IPS DF 4.7 (cell line): ENCODE measurements around the gene MIA2.
"Not testable (repeated sequence)": the region's sequence is repeated elsewhere in the genome, so short reads cannot be mapped to it uniquely, and the experiment has no call there.

Experiments
- DNase-seq: peaks from one replicate; pipeline ENCODE4 v3.0.0-alpha.2; 2013; ENCODE audit warnings: low spot score; ENCODE audit errors: extremely low read depth

Gene MIA2

DNA sequence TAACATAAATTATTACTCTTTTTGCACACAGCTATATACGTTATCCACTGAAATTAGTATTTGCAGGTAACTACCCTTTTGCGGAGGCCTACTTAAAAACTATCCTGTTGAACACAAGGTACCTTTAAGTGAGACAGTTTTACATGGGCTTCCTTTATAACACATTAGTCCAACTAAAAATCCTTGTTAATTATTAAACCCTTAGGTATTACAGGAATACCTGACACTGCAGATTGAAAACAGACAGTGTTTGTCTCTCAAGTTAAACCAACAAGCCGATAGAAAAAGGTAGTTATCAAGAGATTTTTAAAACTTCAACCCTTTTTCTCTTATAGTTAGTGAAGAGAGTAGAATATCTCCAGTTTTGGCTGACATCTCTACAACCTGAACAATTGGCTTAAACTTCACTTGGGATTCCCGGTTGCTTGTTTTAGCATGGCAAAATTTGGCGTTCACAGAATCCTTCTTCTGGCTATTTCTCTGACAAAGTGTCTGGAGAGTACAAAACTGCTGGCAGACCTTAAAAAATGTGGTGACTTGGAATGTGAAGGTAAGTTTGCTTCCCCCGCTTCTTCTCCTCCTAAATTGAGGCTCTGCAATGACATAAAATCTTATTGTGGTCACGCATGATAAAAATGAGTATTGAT is at the start of gene MIA2:
Gene MIA2, plus strand, starts transcription at position 236 of the 647 bp plus-strand sequence. Its CDS starts 200 bp downstream, at position 436.
- DNase-seq, result no peak

- DNase-seq, result no peak
These were observed 49.0 kb upstream of the MIA2 start for GRCh38 chr14:39184628-39185255.

DNA sequence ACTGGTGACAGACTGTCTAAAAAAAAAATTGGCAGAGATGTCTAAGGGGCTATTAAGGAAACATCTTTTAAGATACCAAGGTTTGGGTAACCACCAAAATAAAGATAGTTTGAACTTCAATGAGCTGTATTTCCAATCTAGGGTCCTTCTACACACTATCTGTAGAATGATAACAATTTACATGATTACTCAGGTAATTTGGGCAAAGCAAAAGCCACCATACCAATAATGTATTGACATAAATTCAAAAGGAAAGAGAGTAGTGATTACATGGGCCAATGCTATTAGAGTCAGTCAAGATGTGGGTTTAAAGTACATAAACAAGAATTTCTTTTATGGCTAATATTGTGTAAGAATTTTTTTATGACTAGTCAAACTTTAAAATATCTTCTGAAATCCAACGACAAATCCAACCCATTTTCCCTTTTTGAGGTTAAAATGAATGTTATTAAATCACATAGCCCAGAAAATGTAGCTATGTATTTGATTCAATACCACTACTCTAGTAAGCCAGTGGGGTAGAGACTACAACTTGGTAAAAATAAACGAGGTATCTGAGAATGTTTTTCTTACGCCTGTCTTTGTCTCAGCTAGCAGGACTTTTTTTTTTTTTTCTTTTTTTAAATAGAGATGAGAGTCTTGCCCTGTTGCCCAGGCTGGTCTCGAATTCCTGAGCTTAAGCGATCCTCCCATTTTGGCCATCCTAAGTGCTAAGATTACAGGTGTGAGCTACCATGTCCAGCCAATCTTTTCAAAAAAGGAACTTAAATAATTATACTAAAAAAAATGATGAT is 48.3 kb upstream of the MIA2 start:
- no peak for DNase-seq

DNA sequence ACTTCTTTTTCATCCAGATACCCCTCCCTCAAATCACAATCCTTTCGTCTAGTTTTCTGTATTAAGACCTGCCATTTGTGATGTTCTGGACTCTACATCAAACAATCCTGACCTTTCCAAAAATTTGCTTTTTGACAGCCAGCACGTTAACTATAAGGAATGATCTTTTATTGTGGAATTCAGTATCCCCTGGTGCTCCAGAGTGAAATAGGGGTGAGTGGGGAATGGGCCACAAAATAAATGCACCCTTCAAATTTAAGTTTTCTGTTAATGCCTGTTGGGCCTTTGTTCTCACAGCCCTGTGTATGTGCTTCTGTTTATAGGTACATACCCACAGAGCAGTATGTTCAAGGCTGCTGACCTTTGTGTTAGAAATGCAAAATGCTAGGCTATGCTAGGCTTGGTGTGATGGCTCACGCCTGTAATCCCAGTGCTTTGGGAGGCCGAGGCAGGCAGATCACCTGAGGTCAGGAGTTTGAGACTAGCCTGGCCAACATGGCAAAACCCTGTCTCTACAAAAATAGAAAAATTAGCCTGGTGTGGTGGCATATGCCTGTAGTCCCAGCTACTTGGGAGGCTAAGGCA is 46.7 kb upstream of the MIA2 start:
- DNase-seq, result no peak

DNA sequence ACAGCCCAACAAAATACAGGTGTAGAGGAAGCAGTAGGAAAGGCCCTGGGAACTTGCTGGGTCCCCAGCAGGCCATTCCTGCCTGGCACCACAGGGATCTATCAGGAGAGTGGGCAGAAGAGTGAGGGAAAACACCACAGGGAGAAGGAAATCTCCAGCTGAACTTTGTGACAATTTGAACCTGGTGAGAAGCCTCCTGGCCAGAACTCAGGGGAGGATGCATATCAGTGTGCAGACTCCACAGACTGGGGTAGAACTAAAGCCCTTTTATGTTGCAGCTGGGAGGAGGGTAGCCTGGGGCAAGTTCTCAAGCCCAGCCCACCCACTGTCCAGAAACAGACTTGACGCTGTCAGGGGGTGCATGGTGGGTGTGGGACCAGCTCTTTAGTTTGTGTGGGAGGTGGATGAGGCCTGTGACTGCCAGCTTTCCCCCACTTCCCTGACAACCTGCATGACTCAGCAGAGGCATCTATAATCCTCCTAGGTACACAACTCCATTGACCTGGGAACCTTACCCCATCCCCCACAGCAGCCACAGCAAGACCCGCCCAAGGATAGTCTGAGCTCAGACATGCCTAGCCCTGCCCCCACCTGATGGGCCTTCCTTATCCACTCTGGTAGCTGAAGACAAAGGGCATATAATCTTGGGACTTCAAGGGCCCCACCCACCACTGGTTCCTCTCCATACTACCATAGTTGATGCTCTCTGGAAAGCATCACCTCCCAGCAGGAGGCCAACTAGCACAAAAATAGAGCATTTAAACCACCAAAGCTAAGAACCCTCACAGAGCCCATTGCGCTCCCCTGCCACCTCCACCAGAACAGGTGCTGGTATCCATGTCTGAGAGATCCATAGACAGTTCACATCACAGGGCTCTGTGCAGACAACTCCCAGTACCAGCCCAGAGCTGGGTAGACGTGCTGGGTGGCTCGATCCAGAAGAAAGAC is 29.8 kb upstream of the MIA2 start:
- DNase-seq, result no peak

GRCh38 chr14:39207430-39207829 is 26.3 kb upstream of the MIA2 start:
- DNase-seq, result not testable (repeated sequence)

DNA sequence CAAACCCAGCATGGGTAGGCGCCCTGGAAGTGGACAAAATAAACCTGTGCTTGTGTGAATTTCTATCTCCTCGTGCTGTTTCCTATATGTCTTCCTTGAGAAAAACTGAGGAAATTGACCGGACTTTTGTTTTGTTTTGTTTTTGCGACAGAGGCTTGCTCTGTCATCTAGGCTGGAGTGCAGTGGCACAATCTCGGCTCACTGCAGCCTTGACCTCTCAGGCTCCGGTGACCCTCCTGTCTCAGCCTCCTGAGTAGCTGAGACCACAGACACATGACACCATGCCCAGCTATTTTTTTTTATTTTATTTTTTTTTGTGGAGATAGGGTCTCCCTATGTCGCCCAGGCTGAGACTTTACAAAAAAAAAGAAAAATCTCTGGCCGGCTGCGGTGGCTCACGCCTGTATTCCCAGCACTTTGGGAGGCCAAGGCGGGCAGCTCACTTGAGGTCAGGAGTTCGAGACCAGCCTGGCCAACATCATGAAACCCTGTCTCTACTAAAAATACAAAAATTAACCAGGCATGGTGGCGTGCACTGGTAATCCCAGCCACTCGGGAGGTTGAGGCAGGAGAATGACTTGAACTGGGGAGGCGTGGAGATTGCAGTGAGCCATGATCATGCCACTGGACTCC is 22.5 kb upstream of the MIA2 start:
- no peak for DNase-seq

DNA sequence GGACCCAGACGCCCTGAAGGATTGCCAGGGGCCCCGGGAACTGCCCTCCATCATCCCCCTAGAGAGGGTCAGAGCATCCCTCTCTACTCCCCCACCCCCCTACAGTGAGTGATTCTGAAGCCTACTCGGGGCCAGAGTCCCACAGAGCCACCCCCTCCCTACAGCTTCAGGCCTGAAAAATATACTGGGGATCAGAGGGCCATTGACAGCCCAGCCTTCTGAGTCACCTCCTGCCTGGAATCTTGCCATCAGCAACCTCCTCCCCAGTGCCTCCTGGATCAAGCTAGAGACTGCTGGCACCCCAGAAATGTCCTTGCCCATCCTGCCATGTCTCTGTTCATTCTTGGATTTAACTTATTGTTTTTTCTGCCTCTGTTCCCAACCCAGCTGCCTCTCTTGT is 21.7 kb upstream of the MIA2 start:
- DNase-seq, result no peak

GRCh38 chr14:39212693-39213092 is 21.0 kb upstream of the MIA2 start:
- no peak for DNase-seq

DNA sequence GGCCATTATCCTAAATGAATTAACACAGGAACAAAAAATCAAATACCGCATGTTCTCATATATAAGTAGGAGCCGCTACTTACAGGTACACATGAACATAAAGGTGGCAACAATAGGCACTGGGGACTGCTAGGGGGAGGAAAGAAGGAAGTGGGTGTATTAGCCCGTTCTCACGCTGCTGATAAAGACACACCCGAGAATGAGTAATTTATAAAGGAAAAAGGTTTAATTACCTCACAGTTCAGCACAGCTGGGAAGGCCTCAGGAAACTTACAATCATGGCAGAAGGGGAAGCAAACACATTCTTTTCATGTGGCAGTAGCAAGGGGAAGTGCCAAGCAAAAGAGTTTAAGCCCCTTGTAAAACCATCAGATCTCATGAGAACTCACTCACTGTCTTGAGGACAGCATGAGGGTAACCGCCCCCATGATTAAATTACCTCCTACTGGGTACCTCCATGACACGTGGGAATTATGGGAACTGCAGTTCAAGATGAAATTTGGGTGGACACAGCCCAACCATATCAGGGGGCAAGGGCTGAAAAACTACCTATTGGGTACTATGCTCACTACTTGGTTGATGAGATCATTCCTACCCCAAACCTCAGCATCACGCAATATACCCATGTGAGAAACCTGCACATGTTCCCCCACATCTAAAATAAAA is 16.4 kb upstream of the MIA2 start:
- DNase-seq, result no peak

DNA sequence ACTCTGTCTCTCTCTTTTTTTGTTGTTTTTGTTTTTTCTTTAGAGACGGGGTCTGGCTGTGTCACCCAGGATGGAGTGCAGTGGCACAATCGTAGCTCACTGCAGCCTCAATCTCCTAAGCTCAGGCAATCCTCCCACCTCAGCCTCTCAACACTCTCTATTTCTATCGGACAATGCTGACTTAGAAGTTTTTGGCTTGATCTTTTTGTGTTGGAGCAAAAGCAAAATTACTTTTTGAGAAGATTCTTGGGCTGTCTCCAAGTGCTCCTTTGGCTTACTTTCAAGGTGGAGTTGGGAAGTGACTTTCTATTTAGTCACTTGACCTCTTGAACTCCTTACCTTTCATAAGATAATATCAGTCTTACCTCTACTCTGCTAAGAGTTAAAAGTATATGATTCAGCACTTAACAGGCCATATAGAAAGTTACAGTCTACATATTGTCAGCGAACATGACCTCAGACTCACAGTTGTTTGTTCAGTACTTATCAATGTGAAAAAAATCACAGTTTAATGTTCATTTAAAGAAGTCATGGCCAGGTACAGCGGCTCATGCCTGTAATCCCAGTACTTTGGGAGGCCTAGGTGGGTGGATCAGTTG is 15.4 kb upstream of the MIA2 start:
- DNase-seq, result no peak

DNA sequence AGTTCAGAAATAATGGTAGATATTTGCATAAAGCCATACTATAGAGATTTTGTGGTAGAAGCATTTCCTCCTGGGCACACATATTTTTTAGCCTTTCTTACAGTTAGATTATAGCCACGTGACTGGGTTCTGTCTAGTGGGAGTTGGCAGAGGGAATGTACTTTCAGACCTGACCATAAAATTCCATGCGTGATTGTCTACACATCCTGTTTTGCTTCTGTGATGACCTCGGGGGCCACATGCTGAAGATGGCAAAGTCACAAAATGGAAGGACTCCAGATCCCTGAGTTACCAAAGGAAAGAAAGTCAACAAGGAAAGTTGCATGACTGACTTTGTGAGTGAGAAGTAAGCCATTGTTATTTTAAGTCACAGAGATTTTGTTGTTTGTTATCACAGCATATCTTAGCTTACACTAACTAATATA is 14.6 kb upstream of the MIA2 start:
- no peak for DNase-seq

GRCh38 chr14:39220473-39220872 is 13.2 kb upstream of the MIA2 start:
- not testable (repeated sequence) for DNase-seq

- no peak for DNase-seq
These were observed 5.7 kb upstream of the MIA2 start for GRCh38 chr14:39228044-39228443.

DNA sequence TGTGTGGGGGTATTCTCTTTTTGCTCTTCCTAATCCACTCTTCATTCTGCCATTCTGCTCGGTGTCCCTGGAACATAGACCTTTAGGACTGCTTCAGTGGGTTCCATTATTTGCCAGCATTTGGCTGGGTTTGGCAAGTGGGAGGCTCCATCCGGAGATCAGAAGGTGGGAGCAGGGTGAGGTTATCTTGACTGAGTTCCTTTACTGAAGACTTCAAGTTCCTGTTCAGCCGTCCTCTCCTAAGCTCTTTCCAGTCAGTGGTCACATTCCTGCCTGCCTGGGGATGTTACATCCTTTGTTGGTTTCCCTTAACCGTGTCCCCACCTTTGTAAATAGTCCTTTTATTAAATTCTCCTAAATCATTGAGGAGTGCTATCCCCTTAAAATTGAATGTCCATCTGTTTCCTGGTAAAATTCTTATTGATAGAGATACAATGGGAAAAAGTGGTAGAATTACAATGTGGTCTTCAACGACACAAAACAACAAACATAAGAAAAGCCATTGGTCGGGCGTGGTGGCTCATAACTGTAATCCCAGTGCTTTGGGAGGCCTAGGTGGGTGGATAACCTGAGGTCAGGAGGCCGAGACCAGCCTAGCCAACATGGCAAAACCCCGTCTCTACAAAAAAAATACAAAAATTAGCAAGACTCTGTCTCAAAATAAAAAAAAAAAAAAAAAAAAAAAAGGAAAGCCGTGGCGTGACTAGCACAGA is 5.0 kb upstream of the MIA2 start:
- no peak for DNase-seq

- no peak for DNase-seq
These were observed 4.5 kb upstream of the MIA2 start for GRCh38 chr14:39229222-39229543.

- no peak for DNase-seq
These were observed 4.1 kb upstream of the MIA2 start for GRCh38 chr14:39229601-39230110.

DNA sequence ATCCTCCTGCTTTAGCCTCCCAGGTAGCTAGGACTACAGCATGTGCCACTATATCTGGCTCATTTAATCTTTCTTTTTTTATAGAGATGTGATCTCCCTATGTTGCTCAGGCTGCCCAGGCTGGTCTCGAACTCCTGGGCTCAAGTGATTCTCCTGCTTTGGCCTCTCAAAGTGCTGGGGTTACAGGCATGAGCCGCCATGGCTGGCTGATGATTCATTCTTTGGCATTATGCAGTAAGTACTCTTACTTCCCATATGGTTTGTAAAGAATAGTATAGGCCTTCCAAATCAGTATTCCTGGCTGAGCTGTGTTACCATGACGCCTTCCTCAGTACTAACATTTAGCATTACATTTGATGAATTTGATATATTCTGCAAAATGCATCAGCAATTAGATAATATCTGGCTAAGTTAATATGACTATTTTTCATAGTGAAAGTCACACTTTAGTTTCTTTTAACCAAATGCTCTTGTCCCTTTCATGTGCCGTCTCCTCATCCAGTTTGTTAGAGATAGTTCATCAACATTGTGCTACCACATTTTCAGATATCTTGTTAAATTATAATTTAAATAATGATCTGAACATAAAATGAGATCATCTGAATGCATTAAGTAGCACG is 3.2 kb upstream of the MIA2 start:
- no peak for DNase-seq
